HG03469 (cell line): ENCODE measurements around the gene VWC2.

Experiments
- ATAC-seq: cut with Tn5 transposase; IDR thresholded peaks from one replicate; pipeline ENCODE4 v1.9.1; 2021; ENCODE audit warnings: mild to moderate bottlenecking, moderate library complexity, moderate number of reproducible peaks; ENCODE audit not compliant: unreplicated experiment

Gene VWC2

DNA sequence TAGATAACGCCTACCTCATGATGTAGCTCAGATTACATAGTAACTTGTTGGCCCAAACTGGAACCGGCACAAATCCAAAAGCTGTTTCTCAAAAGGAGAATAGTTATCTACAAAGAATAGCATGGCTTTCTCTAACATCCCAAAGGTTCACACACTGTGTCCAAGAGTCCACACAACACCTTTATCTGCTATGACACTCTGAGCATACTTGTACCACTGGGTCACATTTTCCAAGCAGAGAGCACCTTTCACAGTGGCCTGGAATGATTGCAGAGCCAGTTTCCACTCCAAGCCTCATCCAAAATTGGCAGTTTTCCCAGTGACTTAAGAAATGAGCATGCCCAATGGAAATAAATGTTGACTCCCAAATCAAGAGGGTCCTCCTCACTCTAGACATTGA lies 155.3 kb downstream of the VWC2 start:
- ATAC-seq: no peak

DNA sequence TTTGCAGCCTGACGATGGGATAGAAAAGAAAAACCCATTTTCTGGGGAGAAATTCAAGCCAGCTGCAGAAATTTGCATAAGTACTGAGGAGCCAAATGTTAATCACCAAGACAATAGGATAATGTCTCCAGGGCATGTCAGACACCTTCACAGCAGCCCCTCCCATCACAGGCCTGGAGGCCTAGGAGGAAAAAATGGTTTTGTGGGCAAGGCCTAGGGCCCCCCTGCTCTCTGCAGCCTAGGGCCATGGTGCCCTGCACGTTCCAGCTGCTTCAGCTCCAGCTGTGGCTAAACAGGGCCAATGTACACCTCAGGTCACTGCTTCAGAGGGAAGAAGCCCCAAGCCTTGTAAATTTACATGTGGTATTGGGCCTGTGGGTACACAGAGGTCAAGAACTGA lies 158.2 kb downstream of the VWC2 start:
- ATAC-seq: no peak

DNA sequence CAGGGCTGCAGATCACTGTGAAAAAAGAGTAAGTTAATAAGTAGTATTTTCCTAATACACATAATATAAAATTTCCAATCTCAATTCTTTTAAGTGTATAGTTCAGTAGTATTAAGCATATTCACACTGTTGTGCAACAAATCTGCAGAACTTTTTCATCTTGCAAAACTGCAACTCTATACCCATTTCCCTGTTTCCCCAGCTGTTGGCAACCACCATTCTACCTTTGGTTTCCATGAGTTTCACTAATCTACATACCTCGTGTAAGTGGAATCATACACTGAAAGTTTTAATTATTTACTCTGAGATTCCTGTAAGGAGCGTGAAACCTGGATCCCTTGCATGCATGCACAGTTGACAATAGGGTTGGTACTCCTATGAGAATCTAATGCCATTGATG lies 164.2 kb downstream of the VWC2 start:
- ATAC-seq: no peak
